ENCODE results near the gene SNAP25.

DNA sequence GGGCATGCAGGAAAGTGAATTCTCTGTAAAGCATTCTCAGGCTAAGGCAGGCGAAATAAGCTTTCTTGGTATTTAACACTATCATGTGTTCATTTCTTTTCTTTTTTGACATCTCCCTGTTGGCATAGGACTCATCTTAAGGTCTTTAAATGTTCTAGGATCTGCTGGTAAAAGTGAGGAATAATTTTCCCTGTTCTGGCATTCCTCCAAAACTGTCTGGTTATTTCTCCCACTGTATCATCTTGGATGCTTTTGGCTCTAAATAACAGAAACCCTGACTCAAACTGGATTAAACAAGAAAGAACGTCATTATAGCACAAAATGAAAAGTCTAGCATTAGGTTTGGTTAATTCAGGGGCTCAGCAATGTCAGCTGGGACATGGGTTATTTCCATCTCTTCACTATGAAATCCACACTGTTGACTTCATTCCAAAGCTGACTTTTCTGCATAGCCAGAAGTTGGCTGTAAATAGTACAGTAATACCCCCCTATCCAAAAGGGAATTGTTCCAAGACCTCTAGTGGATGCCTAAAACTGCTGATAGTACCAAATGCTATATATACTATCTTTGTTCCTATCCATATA, 37.9 kb upstream of the SNAP25 start:
- no peak for TF ChIP-seq POLR2A (IDR thresholded peaks at IDR 0.05)
- no peak for TF ChIP-seq CTCF (IDR thresholded peaks at IDR 0.05)
